Esophagus squamous epithelium (tissue), 5 donors: ENCODE measurements around the gene ZNHIT1. TPM values are rescaled to one million over a fixed set of nuclear protein-coding genes. Genes with fewer than 3 reads are reported as not detected.

Experiments used
- DNase-seq: peaks from one replicate; lab custom pipeline; 2025; lab: John Stamatoyannopoulos, UW
- H3K27ac ChIP-seq, 4 donors: fragments of 200-600 bp; sonication (generic); one replicate each; pipeline ENCODE4 v1.5.1; 2016 to 2019; ENCODE audit warnings: mild to moderate bottlenecking in 1 of 4
- H3K27me3 ChIP-seq, 4 donors: fragments of 200-600 bp; sonication (generic); 1 replicate in 3 of 4; 2 replicates in 1 of 4; pipeline versions ENCODE4 v1.5.1 to v1.6.0; 2017 to 2021; ENCODE audit warnings: antibody characterized with exemption in 1 of 4
- H3K36me3 ChIP-seq, 3 donors: fragments of 200-600 bp; sonication (generic); one replicate each; pipeline ENCODE4 v1.5.1; 2016 to 2019
- H3K4me1 ChIP-seq, 3 donors: fragments of 200-600 bp; sonication (generic); one replicate each; pipeline ENCODE4 v1.5.1; 2017 to 2019
- H3K4me3 ChIP-seq, 4 donors: fragments of 200-600 bp; sonication (generic); 1 replicate in 3 of 4; 2 replicates in 1 of 4; pipeline ENCODE4 v1.5.1; 2016 to 2019; ENCODE audit warnings: mild to moderate bottlenecking in 2 of 4, moderate library complexity in 1 of 4
- H3K9me3 ChIP-seq, 3 donors: fragments of 200-600 bp; sonication (generic); one replicate each; pipeline ENCODE4 v1.5.1; 2016 to 2019
- POLR2A ChIP-seq, 4 donors: fragments of 450-650 bp; IDR thresholded peaks; one replicate each; pipeline ENCODE4 v1.6.1; 2017; ENCODE audit warnings: antibody characterized with exemption in 4 of 4, mild to moderate bottlenecking in 4 of 4, moderate library complexity in 3 of 4
- WGBS, 2 donors: methylation state at CpG; one replicate each; pipeline ENCODE4 v1.1.5; 2018; 5-methylcytosine and 5-hydroxymethylcytosine counted together
- intact Hi-C: fragments of 100-400 bp; cut with DNase I; formaldehyde crosslinking; loops from one replicate; pipeline ENCODE4 v1.15.0; 2022
- small RNA-seq, 4 donors: library from RNA; depleted of rRNA; stranded (forward); fragments of <200 nt; gene quantifications; one replicate each; pipeline ENCODE3, GENCODE V24; 2016
- total RNA-seq, 4 donors: library from RNA; depleted of rRNA; stranded (reverse); fragments of >200 nt; gene quantifications; one replicate each; pipeline ENCODE4 v1.1.0, GENCODE V29; 2016
- TF ChIP-seq, protein P1 (sequence below), 6 experiments: fragments of 450-650 bp in 4 of 6; fragments of 200-600 bp in 2 of 6; sonication (generic) in 2 of 6; IDR thresholded peaks; one replicate each; pipeline ENCODE4 v1.5.1; 2016 to 2019; ENCODE audit warnings: antibody characterized with exemption in 6 of 6, mild to moderate bottlenecking in 4 of 6, moderate library complexity in 4 of 6
- donor health status: DM: yes; HTN: yes; CAD: no.

ZNHIT1 gene
- total RNA-seq, 4 donors from 2014 or later, result 51.3 to 87.9 (median 64.4) TPM

DNA sequence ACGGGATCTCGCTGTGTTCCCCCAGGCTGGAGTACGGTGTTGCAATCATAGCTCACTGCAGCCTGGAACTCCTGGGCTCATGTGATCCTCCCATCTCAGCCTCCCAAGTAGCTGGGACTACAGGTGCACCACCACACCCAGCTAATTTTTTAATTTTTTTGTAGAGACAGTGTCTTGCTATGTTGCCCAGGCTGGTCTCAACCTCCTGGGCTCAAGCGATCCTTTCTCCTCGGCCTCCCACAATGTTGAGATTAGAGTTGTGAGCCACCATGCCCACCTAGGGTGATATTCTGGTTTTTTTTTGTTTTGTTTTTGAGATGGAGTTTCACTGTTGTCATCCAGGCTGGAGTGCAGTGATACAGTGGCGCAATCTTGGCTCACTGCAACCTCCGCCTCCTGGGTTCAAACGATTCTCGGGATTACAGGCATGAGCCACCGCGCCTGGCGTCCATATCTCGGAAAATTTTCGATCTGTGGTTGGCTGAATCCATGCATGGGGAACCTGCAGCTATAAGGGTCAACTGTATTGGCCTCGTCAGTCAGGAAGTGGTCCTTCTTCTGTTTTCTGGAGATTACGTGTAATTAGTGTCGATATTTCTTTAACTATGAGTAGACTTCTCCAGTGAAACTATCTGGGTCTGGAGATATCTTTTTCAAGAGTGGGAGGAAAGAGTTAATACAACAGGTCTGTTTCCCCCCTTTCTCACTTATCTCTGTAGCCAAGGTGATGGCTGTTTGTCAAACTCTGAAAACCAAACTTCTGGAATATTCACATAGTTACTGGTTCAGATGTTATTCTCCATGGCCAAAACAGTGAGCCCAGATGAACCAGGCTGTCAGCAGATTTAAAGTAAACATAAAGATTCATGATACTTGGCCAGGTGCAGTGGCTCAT lies 47.9 kb downstream of the ZNHIT1 start:
- TF ChIP-seq, protein P1, sequence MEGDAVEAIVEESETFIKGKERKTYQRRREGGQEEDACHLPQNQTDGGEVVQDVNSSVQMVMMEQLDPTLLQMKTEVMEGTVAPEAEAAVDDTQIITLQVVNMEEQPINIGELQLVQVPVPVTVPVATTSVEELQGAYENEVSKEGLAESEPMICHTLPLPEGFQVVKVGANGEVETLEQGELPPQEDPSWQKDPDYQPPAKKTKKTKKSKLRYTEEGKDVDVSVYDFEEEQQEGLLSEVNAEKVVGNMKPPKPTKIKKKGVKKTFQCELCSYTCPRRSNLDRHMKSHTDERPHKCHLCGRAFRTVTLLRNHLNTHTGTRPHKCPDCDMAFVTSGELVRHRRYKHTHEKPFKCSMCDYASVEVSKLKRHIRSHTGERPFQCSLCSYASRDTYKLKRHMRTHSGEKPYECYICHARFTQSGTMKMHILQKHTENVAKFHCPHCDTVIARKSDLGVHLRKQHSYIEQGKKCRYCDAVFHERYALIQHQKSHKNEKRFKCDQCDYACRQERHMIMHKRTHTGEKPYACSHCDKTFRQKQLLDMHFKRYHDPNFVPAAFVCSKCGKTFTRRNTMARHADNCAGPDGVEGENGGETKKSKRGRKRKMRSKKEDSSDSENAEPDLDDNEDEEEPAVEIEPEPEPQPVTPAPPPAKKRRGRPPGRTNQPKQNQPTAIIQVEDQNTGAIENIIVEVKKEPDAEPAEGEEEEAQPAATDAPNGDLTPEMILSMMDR (IDR thresholded peaks at IDR 0.05), result no peak
- no peak for TF ChIP-seq POLR2A (IDR thresholded peaks at IDR 0.05)
- 73 to 75% methylated on average over 15 to 17 of the region's 17 CpGs for WGBS, 2 donors
- Histone ChIP-seq H3K4me1 (no peaks in the 10 kb centered on the region), H3K4me3 (no peak overlapping the region), H3K9me3 (no peaks in the 10 kb centered on the region), H3K36me3 (no peaks in the 10 kb centered on the region), H3K27me3 (peaks cover 0 to 24% (median 0%) of the 10 kb centered on the region in 4 donors), H3K27ac (no peak overlapping the region)
- DNase-seq, result no peak
- intact Hi-C loops, result no loop called here

DNA sequence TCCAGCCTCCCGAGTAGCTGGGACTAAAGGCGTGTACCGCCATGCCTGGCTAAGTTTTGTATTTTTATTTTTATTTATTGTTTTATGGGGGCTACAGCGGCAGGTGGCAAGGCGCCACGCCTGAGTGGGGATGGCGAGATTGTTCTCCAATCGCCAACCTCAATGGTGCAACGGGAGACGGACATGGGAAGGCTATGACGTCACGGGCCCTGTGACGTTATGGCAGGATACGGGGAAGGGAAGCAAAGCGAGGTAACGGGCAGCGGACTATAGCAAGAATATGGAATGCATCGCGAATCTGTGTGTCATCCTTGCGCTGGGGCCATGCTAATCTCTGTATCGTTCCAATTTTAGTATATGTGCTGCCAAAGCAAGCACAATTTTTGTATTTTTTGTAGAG lies 51.7 kb downstream of the ZNHIT1 start:
- WGBS, 2 donors, result 83 to 90% methylated on average over 21 of the region's 21 CpGs
- Histone ChIP-seq H3K36me3 (no peaks in the 10 kb centered on the region), H3K27ac (no peak overlapping the region), H3K4me3 (no peak overlapping the region), H3K27me3 (peaks cover 0 to 42% (median 0%) of the 10 kb centered on the region in 4 donors), H3K4me1 (no peaks in the 10 kb centered on the region), H3K9me3 (no peaks in the 10 kb centered on the region)
- intact Hi-C loops, result no loop called here
- TF ChIP-seq POLR2A (IDR thresholded peaks at IDR 0.05), result no peak
- TF ChIP-seq, protein P1 (IDR thresholded peaks at IDR 0.05), result no peak
- no peak for DNase-seq

DNA sequence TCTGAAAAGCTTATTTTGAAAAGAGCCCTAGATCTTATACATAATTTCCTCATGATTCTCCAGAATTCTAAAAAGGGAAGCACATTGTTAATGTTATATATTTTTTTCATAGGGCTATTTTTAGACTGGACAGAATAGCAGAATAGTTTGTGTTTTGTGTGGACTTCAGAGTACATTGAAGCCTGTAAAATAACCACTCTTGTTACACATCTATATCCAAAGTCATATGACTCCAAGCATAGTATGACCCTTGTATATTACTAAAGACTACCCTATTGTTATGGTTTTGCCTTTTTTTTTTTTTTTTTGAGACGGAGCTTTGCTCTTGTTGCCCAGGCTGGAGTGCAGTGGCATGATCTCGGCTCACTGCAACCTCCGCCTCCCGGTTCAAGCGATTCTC lies 53.1 kb downstream of the ZNHIT1 start:
- 14 to 57% methylated on average over 1 to 5 of the region's 5 CpGs for WGBS, 2 donors
- Histone ChIP-seq H3K4me1 (no peaks in the 10 kb centered on the region), H3K4me3 (no peak overlapping the region), H3K27ac (no peak overlapping the region), H3K9me3 (no peaks in the 10 kb centered on the region), H3K36me3 (no peaks in the 10 kb centered on the region), H3K27me3 (peaks cover 0 to 55% (median 0%) of the 10 kb centered on the region in 4 donors)
- DNase-seq, result no peak
- TF ChIP-seq, protein P1 (IDR thresholded peaks at IDR 0.05), result no peak
- TF ChIP-seq POLR2A (IDR thresholded peaks at IDR 0.05), result no peak
- intact Hi-C loops, result no loop called here

DNA sequence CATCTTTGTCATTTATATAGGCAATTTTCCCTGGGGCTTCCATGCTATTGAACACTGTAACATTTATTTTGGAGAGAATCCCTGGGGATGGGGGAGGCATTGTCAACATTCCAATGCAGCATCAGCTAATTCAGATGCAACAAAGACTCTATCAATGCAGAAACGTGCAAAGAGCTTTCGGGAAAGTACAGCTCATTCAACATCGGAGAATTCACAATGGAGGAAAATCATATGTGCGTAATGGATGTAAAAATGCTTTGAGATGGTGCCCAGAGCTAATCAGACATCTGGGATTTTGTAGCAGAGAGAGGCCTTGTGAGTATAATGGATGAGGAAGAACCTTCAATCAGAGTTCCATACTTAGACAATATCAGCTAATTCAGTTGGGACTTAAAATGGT lies 55.2 kb downstream of the ZNHIT1 start:
- no peak overlapping the region for H3K27ac ChIP-seq
- no peak for DNase-seq
- H3K9me3 ChIP-seq, result no peaks in the 10 kb centered on the region
- no peak overlapping the region for H3K4me3 ChIP-seq
- H3K4me1 ChIP-seq, result no peaks in the 10 kb centered on the region
- peaks cover 0 to 77% (median 0%) of the 10 kb centered on the region in 4 donors for H3K27me3 ChIP-seq
- intact Hi-C loops, result no loop called here
- no peak for TF ChIP-seq POLR2A (IDR thresholded peaks at IDR 0.05)
- TF ChIP-seq, protein P1 (IDR thresholded peaks at IDR 0.05), result no peak
- no peaks in the 10 kb centered on the region for H3K36me3 ChIP-seq
- WGBS, 2 donors, result 43 to 68% methylated on average over 4 of the region's 4 CpGs

Small RNAs within 50 kb of the gene (small RNA-seq; reads per million reads assigned to genes)
- gene RNU6-1104P, result 0 to 0.15 (median 0) reads per million in 4 donors

Other genes with a start within 250 kb of the ZNHIT1 start
- gene MUC12, start 248.6 kb upstream of the ZNHIT1 start, total RNA-seq, result under 1 TPM in 1 of 4 donors, not detected in 3; 0.11 TPM
- not detected for gene MUC17, start 198.1 kb upstream of the ZNHIT1 start, total RNA-seq
- 10 to 100 TPM; 12.1 to 19.6 (median 13.6) TPM for gene TRIM56, start 132.7 kb upstream of the ZNHIT1 start, total RNA-seq
- gene SERPINE1, start 91.1 kb upstream of the ZNHIT1 start, total RNA-seq, result 1 to 10 TPM; 1.1 to 4.8 (median 3.1) TPM
- 100 to 1,000 TPM in 1 of 4 donors, 10 to 100 TPM in 3; 42.7 to 144 (median 64.3) TPM for gene AP1S1, start 63.7 kb upstream of the ZNHIT1 start, total RNA-seq
- not detected for gene VGF, start 52.6 kb upstream of the ZNHIT1 start, total RNA-seq
- gene NAT16, start 37.9 kb upstream of the ZNHIT1 start, total RNA-seq, result not detected
- gene MOGAT3, start 17.1 kb upstream of the ZNHIT1 start, total RNA-seq, result not detected
- 10 to 100 TPM in 2 of 4 donors, 1 to 10 TPM in 2; 2.5 to 14.5 (median 9.7) TPM for gene PLOD3, start 584 bp upstream of the ZNHIT1 start, total RNA-seq
- 1 to 10 TPM; 3.1 to 6.7 (median 4.2) TPM for gene CLDN15, start 19.6 kb downstream of the ZNHIT1 start, total RNA-seq
- gene FIS1, start 26.9 kb downstream of the ZNHIT1 start, total RNA-seq, result 100 to 1,000 TPM; 127 to 233 (median 145) TPM
- 10 to 100 TPM in 2 of 4 donors, 1 to 10 TPM in 2; 5.8 to 13.5 (median 9.5) TPM for gene IFT22, start 103.6 kb downstream of the ZNHIT1 start, total RNA-seq
- not detected for gene COL26A1, start 144.7 kb downstream of the ZNHIT1 start, total RNA-seq